WTC11 (cell line): Measurements from ENCODE around the gene KLHL7. TPM values are rescaled to one million over a fixed set of nuclear protein-coding genes. Genes with fewer than 3 reads are reported as not detected.

Experiments used
- ATAC-seq: fragments of 200-7000 bp; cut with Tn5 transposase; 2 replicates; pipeline ENCODE4 v1.10.0; 2021; ENCODE audit warnings: mild to moderate bottlenecking, moderate library complexity
- CTCF ChIA-PET: fragments of 300-600 bp; sonication (Branson Sonifier 250); formaldehyde crosslinking; loops from one replicate; lab custom pipeline; 2021; ENCODE audit warnings: antibody characterized with exemption; lab: Charles Lee
- POLR2A ChIA-PET: fragments of 350-600 bp; sonication (Branson Sonifier 250); formaldehyde crosslinking; loops from one replicate; lab custom pipeline; 2021; ENCODE audit warnings: antibody characterized with exemption; lab: Charles Lee
- DNase-seq: peaks from one replicate; pipeline ENCODE4 v3.0.0; 2021; ENCODE audit warnings: low spot score
- H3K27ac Mint-ChIP-seq: 2 replicates; pipeline ENCODE4 v1.8.0; 2021; ENCODE audit warnings: mixed read lengths
- H3K27me3 Mint-ChIP-seq: 2 replicates; pipeline ENCODE4 v1.8.0; 2021; ENCODE audit warnings: low read depth, mild to moderate bottlenecking, moderate library complexity, mixed read lengths
- H3K36me3 Mint-ChIP-seq: 2 replicates; pipeline ENCODE4 v1.8.0; 2021; ENCODE audit warnings: mixed read lengths
- H3K4me1 Mint-ChIP-seq: 2 replicates; pipeline ENCODE4 v1.8.0; 2022; ENCODE audit warnings: mixed read lengths
- H3K4me3 Mint-ChIP-seq: 2 replicates; pipeline ENCODE4 v1.8.0; 2021; ENCODE audit warnings: mild to moderate bottlenecking, moderate library complexity, mixed read lengths
- H3K9me3 Mint-ChIP-seq: 2 replicates; pipeline ENCODE4 v1.8.0; 2021; ENCODE audit warnings: mixed read lengths
- AFF4 ChIP-seq: sonication (generic); formaldehyde crosslinking; IDR thresholded peaks from 2 replicates; pipeline ENCODE4 v1.8.1; 2023; ENCODE audit warnings: mild to moderate bottlenecking, missing genetic modification reagents, borderline replicate concordance
- EMX1 ChIP-seq: fragments of 250-450 bp; sonication (Bioruptor Pico); IDR thresholded peaks from 2 replicates; pipeline ENCODE4 v1.8.0; 2021; ENCODE audit warnings: mild to moderate bottlenecking
- ESRRA ChIP-seq: sonication (generic); formaldehyde crosslinking; IDR thresholded peaks from 2 replicates; pipeline ENCODE4 v1.8.1; 2022; ENCODE audit warnings: mild to moderate bottlenecking, missing genetic modification reagents, borderline replicate concordance
- FOXP1 ChIP-seq: sonication (generic); formaldehyde crosslinking; IDR thresholded peaks from 2 replicates; pipeline ENCODE4 v1.8.0; 2022; ENCODE audit warnings: missing genetic modification reagents, mild to moderate bottlenecking, moderate library complexity, borderline replicate concordance
- HMGA2 ChIP-seq: fragments of 250-450 bp; sonication (Bioruptor Pico); IDR thresholded peaks from 2 replicates; pipeline ENCODE4 v1.4.0; 2021; ENCODE audit warnings: mild to moderate bottlenecking, moderate library complexity
- MLX ChIP-seq: sonication (generic); formaldehyde crosslinking; IDR thresholded peaks from 2 replicates; pipeline ENCODE4 v1.8.1; 2023; ENCODE audit warnings: mild to moderate bottlenecking, missing genetic modification reagents, moderate library complexity
- NFATC4 ChIP-seq: fragments of 250-450 bp; sonication (Bioruptor Pico); IDR thresholded peaks from 2 replicates; pipeline ENCODE4 v1.9.0; 2021; ENCODE audit warnings: mild to moderate bottlenecking
- NR1H2 ChIP-seq: sonication (generic); formaldehyde crosslinking; IDR thresholded peaks from 2 replicates; pipeline ENCODE4 v1.9.0; 2021; ENCODE audit warnings: mild to moderate bottlenecking, moderate library complexity, missing genetic modification reagents
- SMAD4 ChIP-seq: sonication (generic); formaldehyde crosslinking; IDR thresholded peaks from 2 replicates; pipeline ENCODE4 v1.8.0; 2022; ENCODE audit warnings: mild to moderate bottlenecking, missing genetic modification reagents
- TEAD1 ChIP-seq: sonication (generic); formaldehyde crosslinking; IDR thresholded peaks from 2 replicates; pipeline ENCODE4 v1.8.0; 2022; ENCODE audit warnings: mild to moderate bottlenecking, missing genetic modification reagents
- TEAD4 ChIP-seq: sonication (generic); formaldehyde crosslinking; IDR thresholded peaks from 2 replicates; pipeline ENCODE4 v1.8.0; 2022; ENCODE audit warnings: mild to moderate bottlenecking, missing genetic modification reagents
- ZBTB21 ChIP-seq: sonication (generic); formaldehyde crosslinking; IDR thresholded peaks from 2 replicates; pipeline ENCODE4 v1.8.1; 2023; ENCODE audit warnings: mild to moderate bottlenecking, missing genetic modification reagents, borderline replicate concordance
- total RNA-seq: library from RNA; stranded (reverse); gene quantifications from 3 replicates; pipeline ENCODE4 v1.2.3, GENCODE V29; 2021
- TF ChIP-seq, protein P1 (sequence below): sonication (generic); formaldehyde crosslinking; IDR thresholded peaks from 2 replicates; pipeline ENCODE4 v1.8.1; 2023; ENCODE audit warnings: mild to moderate bottlenecking, missing genetic modification reagents

Gene KLHL7
- total RNA-seq, 1 experiment from 2014 or later = 82.1 TPM

- TF ChIP-seq EMX1 (CRISPR knock-in tag) (no peak), MLX (CRISPR knock-in tag) (no peak), ESRRA (CRISPR knock-in tag) (no peak), TEAD1 (no peak), HMGA2 (no peak), NR1H2 (CRISPR knock-in tag) (no peak), TEAD4 (CRISPR knock-in tag) (no peak), AFF4 (no peak), FOXP1 (CRISPR knock-in tag) (no peak), NFATC4 (CRISPR knock-in tag) (no peak), SMAD4 (CRISPR knock-in tag) (no peak), ZBTB21 (CRISPR knock-in tag) (no peak)
- TF ChIP-seq, protein P1, sequence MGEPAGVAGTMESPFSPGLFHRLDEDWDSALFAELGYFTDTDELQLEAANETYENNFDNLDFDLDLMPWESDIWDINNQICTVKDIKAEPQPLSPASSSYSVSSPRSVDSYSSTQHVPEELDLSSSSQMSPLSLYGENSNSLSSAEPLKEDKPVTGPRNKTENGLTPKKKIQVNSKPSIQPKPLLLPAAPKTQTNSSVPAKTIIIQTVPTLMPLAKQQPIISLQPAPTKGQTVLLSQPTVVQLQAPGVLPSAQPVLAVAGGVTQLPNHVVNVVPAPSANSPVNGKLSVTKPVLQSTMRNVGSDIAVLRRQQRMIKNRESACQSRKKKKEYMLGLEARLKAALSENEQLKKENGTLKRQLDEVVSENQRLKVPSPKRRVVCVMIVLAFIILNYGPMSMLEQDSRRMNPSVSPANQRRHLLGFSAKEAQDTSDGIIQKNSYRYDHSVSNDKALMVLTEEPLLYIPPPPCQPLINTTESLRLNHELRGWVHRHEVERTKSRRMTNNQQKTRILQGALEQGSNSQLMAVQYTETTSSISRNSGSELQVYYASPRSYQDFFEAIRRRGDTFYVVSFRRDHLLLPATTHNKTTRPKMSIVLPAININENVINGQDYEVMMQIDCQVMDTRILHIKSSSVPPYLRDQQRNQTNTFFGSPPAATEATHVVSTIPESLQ = no peak
- H3K4me3 Mint-ChIP-seq = no peak overlapping the region
- H3K4me1 Mint-ChIP-seq = peaks cover 5% of the 10 kb centered on the region; the same call in 1 of the 2 replicates
- ChIA-PET POLR2A (no interaction called here), CTCF (interaction anchor here (0.8 to 1.5 kb wide), 3 partner anchors 20 to 46 kb away, joined by 3 to 4 read pairs (median 3); no protein-coding TSS in a partner anchor)
- ATAC-seq = no peak
- no peak overlapping the region for H3K27ac Mint-ChIP-seq
- peaks cover 2% of the 10 kb centered on the region; the same call in 1 of the 2 replicates for H3K36me3 Mint-ChIP-seq
- H3K27me3 Mint-ChIP-seq = no peaks in the 10 kb centered on the region; the same call in 1 of the 2 replicates
- DNase-seq = no peak
- peaks cover 9% of the 10 kb centered on the region for H3K9me3 Mint-ChIP-seq
These were observed 121.4 kb downstream of the KLHL7 start for GRCh38 chr7:23226844-23227450.

Other genes starting within 250 kb of the KLHL7 start
- gene HYCC1, start 91.7 kb upstream of the KLHL7 start, total RNA-seq = 114 to 125 TPM (median 116 TPM) in 3 replicates
- 31.8 to 40.8 TPM (median 34.4 TPM) in 3 replicates for gene NUP42, start 76.3 kb downstream of the KLHL7 start, total RNA-seq
- 0.57 to 1.7 TPM (median 1.1 TPM) in 3 replicates for gene GPNMB, start 141.0 kb downstream of the KLHL7 start, total RNA-seq
- 75.2 to 81.5 TPM (median 81.4 TPM) in 3 replicates for gene MALSU1, start 193.6 kb downstream of the KLHL7 start, total RNA-seq